ENCODE data around the gene MTA1.

Gene MTA1

DNA sequence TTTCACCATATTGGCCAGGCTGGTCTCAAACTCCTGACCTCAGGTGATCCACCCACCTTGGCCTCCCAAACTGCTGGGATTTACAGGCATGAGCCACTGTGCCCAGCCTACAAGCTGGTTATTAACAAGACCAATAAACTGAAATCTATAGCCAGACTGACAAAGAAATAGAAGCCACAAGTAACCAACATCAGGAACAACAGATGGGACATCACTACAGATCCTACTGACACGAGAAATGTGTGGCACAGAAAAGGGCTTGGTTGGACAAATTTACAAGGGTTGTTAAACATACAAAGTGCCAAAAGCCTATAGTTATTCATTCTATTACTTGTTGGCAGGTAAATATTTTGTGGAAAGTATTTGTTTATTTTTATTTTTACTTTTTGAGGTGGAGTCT is 11.6 kb downstream of the MTA1 start:
- TF ChIP-seq POLR2AphosphoS5 (IDR thresholded peaks at IDR 0.05; ENCODE audit: low read depth) (no peak), SPI1 (IDR thresholded peaks at IDR 0.05; ENCODE audit: borderline replicate concordance, low read depth) (no peak), GABPA (IDR thresholded peaks at IDR 0.05; ENCODE audit: low read depth) (no peak)
- TF ChIP-seq, protein P1, sequence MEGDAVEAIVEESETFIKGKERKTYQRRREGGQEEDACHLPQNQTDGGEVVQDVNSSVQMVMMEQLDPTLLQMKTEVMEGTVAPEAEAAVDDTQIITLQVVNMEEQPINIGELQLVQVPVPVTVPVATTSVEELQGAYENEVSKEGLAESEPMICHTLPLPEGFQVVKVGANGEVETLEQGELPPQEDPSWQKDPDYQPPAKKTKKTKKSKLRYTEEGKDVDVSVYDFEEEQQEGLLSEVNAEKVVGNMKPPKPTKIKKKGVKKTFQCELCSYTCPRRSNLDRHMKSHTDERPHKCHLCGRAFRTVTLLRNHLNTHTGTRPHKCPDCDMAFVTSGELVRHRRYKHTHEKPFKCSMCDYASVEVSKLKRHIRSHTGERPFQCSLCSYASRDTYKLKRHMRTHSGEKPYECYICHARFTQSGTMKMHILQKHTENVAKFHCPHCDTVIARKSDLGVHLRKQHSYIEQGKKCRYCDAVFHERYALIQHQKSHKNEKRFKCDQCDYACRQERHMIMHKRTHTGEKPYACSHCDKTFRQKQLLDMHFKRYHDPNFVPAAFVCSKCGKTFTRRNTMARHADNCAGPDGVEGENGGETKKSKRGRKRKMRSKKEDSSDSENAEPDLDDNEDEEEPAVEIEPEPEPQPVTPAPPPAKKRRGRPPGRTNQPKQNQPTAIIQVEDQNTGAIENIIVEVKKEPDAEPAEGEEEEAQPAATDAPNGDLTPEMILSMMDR (IDR thresholded peaks at IDR 0.05; ENCODE audit: insufficient read depth, low read length) = no peak
- TF ChIP-seq, protein P2, sequence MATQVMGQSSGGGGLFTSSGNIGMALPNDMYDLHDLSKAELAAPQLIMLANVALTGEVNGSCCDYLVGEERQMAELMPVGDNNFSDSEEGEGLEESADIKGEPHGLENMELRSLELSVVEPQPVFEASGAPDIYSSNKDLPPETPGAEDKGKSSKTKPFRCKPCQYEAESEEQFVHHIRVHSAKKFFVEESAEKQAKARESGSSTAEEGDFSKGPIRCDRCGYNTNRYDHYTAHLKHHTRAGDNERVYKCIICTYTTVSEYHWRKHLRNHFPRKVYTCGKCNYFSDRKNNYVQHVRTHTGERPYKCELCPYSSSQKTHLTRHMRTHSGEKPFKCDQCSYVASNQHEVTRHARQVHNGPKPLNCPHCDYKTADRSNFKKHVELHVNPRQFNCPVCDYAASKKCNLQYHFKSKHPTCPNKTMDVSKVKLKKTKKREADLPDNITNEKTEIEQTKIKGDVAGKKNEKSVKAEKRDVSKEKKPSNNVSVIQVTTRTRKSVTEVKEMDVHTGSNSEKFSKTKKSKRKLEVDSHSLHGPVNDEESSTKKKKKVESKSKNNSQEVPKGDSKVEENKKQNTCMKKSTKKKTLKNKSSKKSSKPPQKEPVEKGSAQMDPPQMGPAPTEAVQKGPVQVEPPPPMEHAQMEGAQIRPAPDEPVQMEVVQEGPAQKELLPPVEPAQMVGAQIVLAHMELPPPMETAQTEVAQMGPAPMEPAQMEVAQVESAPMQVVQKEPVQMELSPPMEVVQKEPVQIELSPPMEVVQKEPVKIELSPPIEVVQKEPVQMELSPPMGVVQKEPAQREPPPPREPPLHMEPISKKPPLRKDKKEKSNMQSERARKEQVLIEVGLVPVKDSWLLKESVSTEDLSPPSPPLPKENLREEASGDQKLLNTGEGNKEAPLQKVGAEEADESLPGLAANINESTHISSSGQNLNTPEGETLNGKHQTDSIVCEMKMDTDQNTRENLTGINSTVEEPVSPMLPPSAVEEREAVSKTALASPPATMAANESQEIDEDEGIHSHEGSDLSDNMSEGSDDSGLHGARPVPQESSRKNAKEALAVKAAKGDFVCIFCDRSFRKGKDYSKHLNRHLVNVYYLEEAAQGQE (IDR thresholded peaks at IDR 0.05; ENCODE audit: insufficient replicate concordance, low read depth) = no peak
- DNase-seq (ENCODE audit: low read depth in 1 of 2, low spot score in 1 of 2) = no peak
- no peak overlapping the region for H3K4me3 ChIP-seq (replicated peaks; ENCODE audit: insufficient read depth, low read length)
- no peaks in the 10 kb centered on the region for H3K27me3 ChIP-seq (ENCODE audit: insufficient read depth, poor library complexity, severe bottlenecking)
- no peak overlapping the region for H3K27ac ChIP-seq (replicated peaks)

DNA sequence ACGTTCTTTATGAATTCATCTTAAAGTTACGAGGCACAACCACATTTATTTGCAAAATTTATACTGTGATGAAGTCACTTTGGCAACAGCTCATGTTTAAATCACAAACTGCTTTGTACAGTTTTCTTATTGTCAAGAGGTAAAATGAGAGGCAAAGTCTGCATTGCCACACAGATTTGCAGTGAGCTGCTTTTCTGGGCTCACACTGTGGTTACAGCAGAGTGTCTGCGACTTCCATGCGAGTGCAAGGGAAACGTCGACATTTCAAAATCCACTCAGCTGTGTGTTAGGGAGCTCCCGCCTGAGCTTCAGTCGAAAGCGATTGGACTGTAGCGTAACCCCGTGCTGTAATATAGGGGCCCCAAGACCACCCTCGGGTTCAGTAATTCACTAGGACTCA is 13.0 kb downstream of the MTA1 start:
- Histone ChIP-seq H3K4me3 (replicated peaks; ENCODE audit: insufficient read depth, low read length) (no peak overlapping the region), H3K27me3 (ENCODE audit: insufficient read depth, poor library complexity, severe bottlenecking) (no peaks in the 10 kb centered on the region), H3K27ac (replicated peaks) (no peak overlapping the region)
- DNase-seq (ENCODE audit: low read depth in 1 of 2, low spot score in 1 of 2) = no peak
- TF ChIP-seq, protein P1 (IDR thresholded peaks at IDR 0.05; ENCODE audit: insufficient read depth, low read length) = no peak
- TF ChIP-seq GABPA (IDR thresholded peaks at IDR 0.05; ENCODE audit: low read depth) = no peak
- no peak for TF ChIP-seq POLR2AphosphoS5 (IDR thresholded peaks at IDR 0.05; ENCODE audit: low read depth)
- no peak for TF ChIP-seq SPI1 (IDR thresholded peaks at IDR 0.05; ENCODE audit: borderline replicate concordance, low read depth)
- TF ChIP-seq, protein P2 (IDR thresholded peaks at IDR 0.05; ENCODE audit: insufficient replicate concordance, low read depth) = no peak

DNA sequence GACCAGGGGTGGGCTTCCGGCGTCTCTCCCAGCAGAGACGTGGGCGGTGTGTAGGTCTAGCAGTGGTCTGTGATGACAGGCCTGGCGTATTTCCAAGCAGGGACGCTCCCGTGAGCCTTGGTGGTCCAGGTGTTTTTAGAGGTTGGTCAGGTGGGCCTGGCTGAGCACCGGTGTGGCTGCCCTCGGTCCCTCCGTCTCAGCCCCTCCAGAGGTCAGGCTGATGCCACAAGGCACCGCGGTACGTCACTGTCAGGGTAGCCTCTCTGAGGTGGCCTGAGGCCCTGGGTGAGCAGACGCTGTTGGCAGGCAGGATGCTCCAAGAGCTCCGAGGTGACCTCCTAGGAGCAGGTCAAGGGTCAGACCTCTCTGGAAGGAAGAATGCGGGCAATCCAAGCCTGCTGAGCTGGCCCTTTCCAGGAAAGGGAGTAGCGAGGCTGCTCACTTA is 13.6 kb downstream of the MTA1 start:
- DNase-seq (ENCODE audit: low read depth in 1 of 2, low spot score in 1 of 2) = no peak
- Histone ChIP-seq H3K27me3 (ENCODE audit: insufficient read depth, poor library complexity, severe bottlenecking) (no peaks in the 10 kb centered on the region), H3K27ac (replicated peaks) (no peak overlapping the region), H3K4me3 (replicated peaks; ENCODE audit: insufficient read depth, low read length) (no peak overlapping the region)
- TF ChIP-seq POLR2AphosphoS5 (IDR thresholded peaks at IDR 0.05; ENCODE audit: low read depth) = no peak
- TF ChIP-seq, protein P2 (IDR thresholded peaks at IDR 0.05; ENCODE audit: insufficient replicate concordance, low read depth) = no peak
- TF ChIP-seq GABPA (IDR thresholded peaks at IDR 0.05; ENCODE audit: low read depth) = no peak
- TF ChIP-seq, protein P1 (IDR thresholded peaks at IDR 0.05; ENCODE audit: insufficient read depth, low read length) = no peak
- no peak for TF ChIP-seq SPI1 (IDR thresholded peaks at IDR 0.05; ENCODE audit: borderline replicate concordance, low read depth)

Measured in HL-60 (cell line).